Activated CD4-positive, CD25-positive, alpha-beta regulatory T cell (primary cell): ENCODE data around the gene ADGRV1.
"Not testable (repeated sequence)": the region's sequence is repeated elsewhere in the genome, so short reads cannot be mapped to it uniquely, and the experiment has no call there.

Experiments used
- DNase-seq, 4 experiments: peaks; one replicate each; lab custom pipeline; 2025; lab: John Stamatoyannopoulos, UW

ADGRV1 gene

GRCh38 chr5:90822062-90822461, 263.5 kb downstream of the ADGRV1 start:
- DNase-seq = not testable (repeated sequence)

DNA sequence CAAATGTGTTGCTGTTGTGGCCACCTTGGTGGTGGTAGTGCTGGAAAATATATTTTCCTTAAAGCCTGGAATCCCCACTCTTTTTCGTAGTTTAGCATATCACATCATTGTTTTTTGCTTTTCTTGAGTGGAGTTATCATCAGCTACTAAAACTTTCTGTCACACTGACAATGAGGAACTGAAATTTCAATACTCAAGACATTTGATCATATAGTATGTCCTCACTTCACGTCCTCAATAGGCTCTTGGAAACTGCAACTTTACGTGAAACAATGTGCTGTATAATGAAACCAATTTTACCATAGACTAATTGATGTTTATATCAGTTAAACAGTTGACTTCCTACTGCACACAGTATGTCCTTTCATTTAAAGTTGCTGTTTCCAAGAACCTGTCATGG, 265.8 kb downstream of the ADGRV1 start:
- no peak for DNase-seq

- DNase-seq = no peak
These were observed 271.5 kb downstream of the ADGRV1 start for GRCh38 chr5:90830058-90830457.

GRCh38 chr5:90833753-90834152, 275.2 kb downstream of the ADGRV1 start:
- no peak for DNase-seq

- no peak for DNase-seq
These were observed 276.1 kb downstream of the ADGRV1 start for GRCh38 chr5:90834711-90835110.

GRCh38 chr5:90843443-90843842, 284.8 kb downstream of the ADGRV1 start:
- no peak for DNase-seq

DNA sequence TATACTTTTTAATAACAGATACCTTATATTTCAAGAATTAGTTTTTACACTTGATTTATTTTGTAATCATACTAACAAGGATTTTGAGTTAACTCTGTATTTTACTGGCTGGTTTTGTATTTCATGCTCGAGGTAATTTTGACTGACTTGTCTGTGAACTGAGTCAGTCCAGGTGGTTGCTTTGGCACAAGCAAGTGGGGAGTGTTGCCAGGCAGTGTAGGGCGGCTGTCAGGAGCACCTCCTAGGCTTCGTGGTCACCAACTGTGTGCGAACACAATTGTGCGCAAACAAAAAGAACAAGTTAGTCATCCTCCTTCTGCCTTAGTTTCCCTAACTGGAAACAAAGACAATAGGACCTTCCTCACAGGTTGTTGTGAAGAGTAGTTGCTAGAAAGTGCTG, 286.3 kb downstream of the ADGRV1 start:
- no peak for DNase-seq

GRCh38 chr5:90845723-90846554, 287.3 kb downstream of the ADGRV1 start:
- no peak for DNase-seq

GRCh38 chr5:90847606-90848005, 289.0 kb downstream of the ADGRV1 start:
- DNase-seq = not testable (repeated sequence)

GRCh38 chr5:90849939-90850338, 291.3 kb downstream of the ADGRV1 start:
- DNase-seq = peak in 1 of 4 experiments; percentile 0

GRCh38 chr5:90852531-90852930, 293.9 kb downstream of the ADGRV1 start:
- DNase-seq = no peak

DNA sequence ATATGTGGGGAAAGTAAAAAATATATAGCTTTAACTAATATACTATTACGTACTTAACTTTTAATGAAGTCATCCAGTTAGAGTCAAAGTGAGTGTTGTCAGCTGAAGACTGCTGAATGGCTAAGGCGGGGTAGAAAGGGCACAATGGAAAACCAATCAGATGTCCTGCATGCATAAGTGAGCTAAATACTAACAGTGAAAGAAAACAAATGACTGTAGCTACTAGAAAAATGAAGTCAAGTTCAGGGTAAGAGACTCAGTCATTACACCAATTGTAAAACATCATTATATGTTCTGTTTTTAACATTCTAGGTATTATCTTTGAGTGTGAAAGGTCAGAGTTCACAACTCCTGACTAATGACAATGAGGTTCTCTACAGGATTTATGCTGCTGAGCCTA, 295.2 kb downstream of the ADGRV1 start:
- no peak for DNase-seq

DNA sequence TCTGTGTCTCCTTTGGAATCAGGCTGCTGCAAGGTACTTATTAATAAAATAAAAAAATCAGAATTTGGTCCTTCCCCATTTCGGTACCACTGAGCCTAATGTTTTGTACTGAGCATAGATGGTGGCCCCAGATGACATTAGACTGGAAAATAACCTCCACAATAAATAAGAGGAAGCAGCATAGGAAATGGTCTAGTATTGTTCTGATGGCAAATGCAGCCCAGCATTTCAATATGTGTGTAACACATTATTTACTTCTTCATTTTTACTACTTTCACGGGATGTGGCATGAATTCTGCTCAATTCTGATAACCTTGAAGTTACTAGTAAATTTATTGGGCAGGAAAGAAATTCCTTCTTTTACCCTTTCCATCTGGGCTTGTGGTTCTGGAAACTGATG, 295.6 kb downstream of the ADGRV1 start:
- DNase-seq = no peak

DNA sequence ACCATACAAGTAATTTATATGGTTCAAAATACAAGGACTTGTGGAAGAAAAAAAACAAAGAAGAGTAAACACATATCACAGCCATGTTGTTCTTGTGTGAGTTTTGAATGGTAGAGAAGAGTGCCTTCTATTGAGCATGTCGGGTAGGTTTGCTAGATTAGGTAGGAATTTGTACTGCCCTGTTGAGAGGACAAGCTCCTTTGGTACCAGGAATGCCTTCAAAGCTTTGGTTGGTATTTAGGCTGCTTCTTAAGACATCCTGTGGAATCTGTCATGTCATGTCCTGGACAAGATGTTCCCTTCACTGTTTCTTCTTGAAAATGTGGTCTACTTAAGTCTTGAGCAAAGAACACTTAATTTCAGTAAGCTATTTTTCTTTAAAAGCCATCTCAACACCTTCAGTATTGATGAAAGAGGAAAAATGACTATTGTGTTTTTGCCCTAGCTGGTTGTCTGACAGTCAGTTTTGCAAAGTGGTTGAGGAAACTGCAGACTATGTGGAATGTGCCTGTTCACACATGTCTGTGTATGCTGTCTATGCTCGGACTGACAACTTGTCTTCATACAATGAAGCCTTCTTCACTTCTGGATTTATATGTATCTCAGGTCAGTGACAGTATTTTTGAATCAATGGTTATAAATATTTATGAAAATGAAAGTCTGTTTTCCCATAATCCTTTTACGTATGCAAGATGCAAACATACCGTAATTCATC, 296.9 kb downstream of the ADGRV1 start:
- DNase-seq = no peak

- no peak for DNase-seq
These were observed 303.4 kb downstream of the ADGRV1 start for GRCh38 chr5:90861843-90862586.

GRCh38 chr5:90865180-90865579, 306.6 kb downstream of the ADGRV1 start:
- DNase-seq = no peak

DNA sequence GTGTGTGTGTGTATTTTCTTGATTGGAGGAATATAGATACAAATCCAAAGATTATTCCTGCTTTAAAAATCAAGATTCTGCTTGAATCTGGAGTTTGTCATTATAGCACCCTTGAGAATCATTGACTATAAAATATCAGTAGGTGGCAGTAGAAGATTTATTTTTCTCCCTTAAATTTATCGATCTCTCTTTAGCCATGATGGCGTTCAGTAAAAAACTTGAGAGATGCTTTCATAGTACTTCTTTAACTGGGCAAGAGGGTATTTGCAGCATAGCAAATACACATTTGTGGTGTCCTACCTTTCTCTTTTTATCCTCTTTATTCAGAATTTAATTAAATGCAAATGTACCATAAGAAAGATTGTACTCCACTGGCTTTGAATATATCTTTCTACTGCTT, 307.7 kb downstream of the ADGRV1 start:
- no peak for DNase-seq

DNA sequence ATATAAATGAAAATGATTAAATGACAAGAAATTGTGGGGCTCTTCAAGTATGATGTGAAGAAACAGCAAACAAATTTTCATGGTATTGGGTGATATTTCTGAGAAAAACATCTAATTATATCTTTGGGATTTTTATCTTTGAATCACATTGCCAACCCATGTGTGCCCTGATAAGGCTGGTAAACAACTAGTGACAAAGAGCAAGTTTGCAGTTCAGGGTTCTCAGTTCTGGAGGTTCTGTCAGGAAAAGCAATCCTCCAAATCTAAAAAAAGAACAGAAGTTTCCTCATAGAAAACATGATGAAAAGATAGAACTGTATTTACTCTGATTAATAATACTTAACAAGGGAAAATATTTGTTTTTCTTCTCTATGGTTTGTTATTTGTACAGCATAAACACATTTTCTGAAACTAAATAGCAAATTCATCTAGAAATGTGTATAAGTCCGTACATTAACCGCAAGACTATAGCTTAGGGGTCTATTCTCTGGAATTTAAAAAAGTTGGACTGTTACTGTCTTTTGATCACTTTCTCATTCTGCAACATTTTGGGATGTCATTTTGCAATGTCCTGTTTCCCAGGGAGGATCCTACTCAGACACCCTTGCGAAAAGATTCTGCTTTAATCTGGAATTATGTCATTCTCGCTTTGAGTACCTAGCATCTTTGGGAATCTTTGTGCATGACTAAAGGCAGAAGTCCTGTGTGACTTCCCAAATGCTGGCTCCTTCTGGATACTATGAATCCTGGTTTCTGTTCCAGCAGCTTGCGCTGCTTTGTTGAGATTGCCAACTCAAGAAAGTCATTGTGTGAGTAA, 308.5 kb downstream of the ADGRV1 start:
- DNase-seq = no peak

- DNase-seq = no peak
These were observed 310.2 kb downstream of the ADGRV1 start for GRCh38 chr5:90868799-90869198.

GRCh38 chr5:90871391-90871991, 312.9 kb downstream of the ADGRV1 start:
- no peak for DNase-seq

DNA sequence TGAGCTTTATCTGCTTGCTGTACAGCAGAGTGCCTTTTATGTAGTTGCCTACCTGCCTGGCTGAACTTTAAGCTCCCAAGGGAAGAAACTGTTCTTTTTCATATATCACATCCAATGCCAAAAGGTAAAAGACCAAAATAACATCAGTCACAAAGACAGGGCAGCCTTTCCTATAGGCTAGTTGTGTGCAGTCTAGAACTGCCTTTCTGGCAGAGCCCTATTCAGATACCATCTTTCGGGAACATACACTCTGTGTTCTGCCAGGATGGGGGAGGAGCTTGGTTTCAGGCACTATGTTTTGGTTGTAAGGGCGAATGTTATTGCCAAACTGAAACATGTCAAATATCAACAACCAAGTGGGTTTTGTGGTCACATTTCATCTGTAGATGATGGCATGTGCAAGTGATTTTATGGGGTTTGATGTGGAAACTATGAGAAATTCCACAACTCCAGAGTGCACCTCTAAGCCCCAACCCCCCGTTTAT, 314.5 kb downstream of the ADGRV1 start:
- no peak for DNase-seq
